Neural cell (in vitro differentiated cells): ENCODE data around the gene GSG1L2. TPM values are rescaled to one million over a fixed set of nuclear protein-coding genes. Genes with fewer than 3 reads are reported as not detected.

Experiments used
- H2AFZ ChIP-seq: fragments of 200-600, 300-800 bp; sonication (generic), shearing (Covaris generic); 2 replicates; pipeline ENCODE4 v1.6.0; 2014; ENCODE audit warnings: low read depth, mild to moderate bottlenecking, antibody characterized with exemption, low read length, moderate library complexity
- H3F3A ChIP-seq: fragments of 200-600 bp; shearing (Covaris generic); 2 replicates; pipeline ENCODE4 v1.6.1; 2016; ENCODE audit warnings: mild to moderate bottlenecking, moderate library complexity, mixed read lengths, antibody characterized with exemption, low read length; ENCODE audit not compliant: insufficient read depth, poor library complexity, severe bottlenecking
- H3K27ac ChIP-seq: fragments of 200-600, 300-800 bp; sonication (generic), shearing (Covaris generic); 2 replicates; pipeline ENCODE4 v1.5.1; 2014; ENCODE audit warnings: mild to moderate bottlenecking, low read length, moderate library complexity
- H3K27me3 ChIP-seq: fragments of 300-800, 200-600 bp; sonication (generic), shearing (Covaris generic); 2 replicates; pipeline ENCODE4 v1.6.0; 2014; ENCODE audit warnings: mild to moderate bottlenecking, low read depth, low read length, moderate library complexity; ENCODE audit not compliant: insufficient read depth
- H3K36me3 ChIP-seq: fragments of 300-800, 200-600 bp; sonication (generic), shearing (Covaris generic); 2 replicates; pipeline ENCODE4 v1.5.1; 2014; ENCODE audit warnings: mild to moderate bottlenecking, antibody characterized with exemption, low read length, moderate library complexity; ENCODE audit not compliant: insufficient read depth
- H3K4me2 ChIP-seq: fragments of 300-800, 200-600 bp; sonication (generic), shearing (Covaris generic); 2 replicates; pipeline ENCODE4 v1.6.0; 2014; ENCODE audit warnings: mild to moderate bottlenecking, low read length
- H3K4me3 ChIP-seq: fragments of 300-800, 200-600 bp; sonication (generic), shearing (Covaris generic); 2 replicates; pipeline ENCODE4 v1.5.1; 2014; ENCODE audit warnings: mild to moderate bottlenecking, low read length, moderate library complexity
- H3K79me2 ChIP-seq: fragments of 200-600 bp; shearing (Covaris generic); replicated peaks from 2 replicates; pipeline ENCODE4 v1.6.0; 2014; ENCODE audit warnings: mild to moderate bottlenecking, low read length, moderate library complexity; ENCODE audit not compliant: insufficient read depth
- H3K9ac ChIP-seq: fragments of 300-800, 200-600 bp; sonication (generic), shearing (Covaris generic); 2 replicates; pipeline ENCODE4 v1.6.1; 2016; ENCODE audit warnings: mild to moderate bottlenecking, low read length, mixed read lengths
- H3K9me2 ChIP-seq: fragments of 200-600 bp; shearing (Covaris generic); 2 replicates; pipeline ENCODE4 v1.6.1; 2016; ENCODE audit warnings: mild to moderate bottlenecking, low read length, mixed read lengths; ENCODE audit not compliant: insufficient read depth
- H3K9me3 ChIP-seq: fragments of 200-600, 300-800 bp; sonication (generic), shearing (Covaris generic); 2 replicates; pipeline ENCODE4 v1.6.1; 2016; ENCODE audit warnings: mild to moderate bottlenecking, mixed run types, low read length, moderate library complexity, mixed read lengths
- H4K20me1 ChIP-seq: fragments of 200-600 bp; shearing (Covaris generic); 2 replicates; pipeline ENCODE4 v1.6.1; 2016; ENCODE audit warnings: mild to moderate bottlenecking, mixed run types; ENCODE audit not compliant: insufficient read depth
- EP300 ChIP-seq: fragments of 450-650 bp; conservative IDR thresholded peaks from 2 replicates; pipeline ENCODE4 v1.6.1; 2014; ENCODE audit warnings: antibody characterized with exemption, mild to moderate bottlenecking, moderate library complexity; ENCODE audit not compliant: poor library complexity, severe bottlenecking
- EZH2 ChIP-seq: fragments of 200-600, 300-800 bp; shearing (Covaris generic), sonication (generic); IDR thresholded peaks from 2 replicates; pipeline ENCODE4 v1.6.1; 2014; ENCODE audit warnings: antibody characterized with exemption, low read length, borderline replicate concordance, mild to moderate bottlenecking; ENCODE audit not compliant: insufficient read depth, poor library complexity, severe bottlenecking
- MXI1 ChIP-seq: fragments of 450-650 bp; conservative IDR thresholded peaks from 2 replicates; pipeline ENCODE4 v1.6.1; 2014; ENCODE audit warnings: antibody characterized with exemption, mild to moderate bottlenecking; ENCODE audit not compliant: poor library complexity, severe bottlenecking
- POLR2AphosphoS5 ChIP-seq: IDR thresholded peaks from 2 replicates; pipeline ENCODE4 v1.6.1; 2012
- RAD21 ChIP-seq: fragments of 450-650 bp; conservative IDR thresholded peaks from 2 replicates; pipeline ENCODE4 v1.6.1; 2014; ENCODE audit warnings: antibody characterized with exemption, mild to moderate bottlenecking, moderate library complexity
- SMC3 ChIP-seq: fragments of 450-650 bp; conservative IDR thresholded peaks from 2 replicates; pipeline ENCODE4 v1.6.1; 2014; ENCODE audit warnings: antibody characterized with exemption, mild to moderate bottlenecking, moderate library complexity; ENCODE audit not compliant: poor library complexity
- TAF1 ChIP-seq: IDR thresholded peaks from 2 replicates; pipeline ENCODE4 v1.6.1; 2012; ENCODE audit warnings: low read depth
- polyA plus RNA-seq: library from polyadenylated mRNA; depleted of rRNA; stranded (reverse); fragments of >200 nt; gene quantifications from 2 replicates; pipeline ENCODE4 v1.2.3, GENCODE V29; 2014
- TF ChIP-seq, protein P1 (sequence below): fragments of 450-650 bp; IDR thresholded peaks from 2 replicates; pipeline ENCODE4 v1.5.1; 2014; ENCODE audit warnings: antibody characterized with exemption, mild to moderate bottlenecking, moderate library complexity; ENCODE audit not compliant: poor library complexity, severe bottlenecking
- TF ChIP-seq, protein P2 (sequence below): IDR thresholded peaks from 2 replicates; pipeline ENCODE4 v1.6.1; 2012; ENCODE audit warnings: borderline replicate concordance

Gene GSG1L2
- polyA plus RNA-seq, 1 donor from 2014 or later = not detected

DNA sequence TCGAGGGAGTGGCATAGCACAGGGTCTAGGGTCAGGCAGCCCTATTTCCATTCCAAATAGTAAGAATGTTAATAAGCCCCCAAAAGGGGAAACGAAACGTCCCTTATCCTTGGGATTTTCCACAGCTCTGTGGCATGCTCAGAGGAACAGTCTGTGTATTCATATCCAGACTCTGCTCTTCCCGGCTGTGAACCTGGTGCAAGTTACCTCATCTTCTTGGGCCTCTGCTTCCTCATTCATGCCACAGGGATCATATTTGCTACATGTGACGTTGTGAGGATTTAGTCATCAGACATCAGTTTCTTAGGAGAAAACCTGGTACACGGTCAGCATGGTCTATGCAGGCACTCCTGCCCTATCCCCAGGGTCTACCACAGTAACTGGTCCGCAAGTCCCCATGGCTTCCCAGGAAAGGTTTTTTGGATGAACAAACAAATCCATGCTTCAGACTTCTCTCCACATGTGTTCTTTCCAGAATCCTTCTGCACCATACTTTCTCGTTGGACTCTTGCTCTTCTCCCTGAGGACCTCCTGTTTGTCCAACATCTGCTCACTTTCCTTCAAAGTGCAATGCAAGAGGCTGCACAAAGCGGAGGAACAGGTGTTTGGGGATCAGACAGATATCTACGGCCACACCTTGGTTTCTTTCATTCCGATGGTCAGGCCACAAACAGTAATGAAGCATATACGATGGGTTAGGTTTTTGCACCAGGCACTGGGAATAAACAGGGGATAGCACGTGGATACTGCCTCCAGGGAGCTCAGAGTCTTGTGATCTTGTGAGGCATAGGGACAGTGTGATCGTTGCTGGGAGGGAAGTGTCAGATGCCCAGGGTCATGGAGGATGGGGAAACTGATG is 21.5 kb upstream of the GSG1L2 start:
- Histone ChIP-seq H2AFZ (no peak overlapping the region), H3K79me2 (no peaks in the 10 kb centered on the region), H3K36me3 (no peaks in the 10 kb centered on the region), H3K4me2 (no peak overlapping the region), H3K9me2 (no peaks in the 10 kb centered on the region), H3K9ac (no peak overlapping the region), H4K20me1 (no peaks in the 10 kb centered on the region), H3K27me3 (no peaks in the 10 kb centered on the region), H3F3A (no peaks in the 10 kb centered on the region), H3K27ac (no peak overlapping the region), H3K9me3 (no peaks in the 10 kb centered on the region), H3K4me3 (no peak overlapping the region)
- no peak for TF ChIP-seq MXI1
- no peak for TF ChIP-seq POLR2AphosphoS5
- TF ChIP-seq EP300 = no peak
- TF ChIP-seq RAD21 = no peak
- TF ChIP-seq EZH2 = no peak
- no peak for TF ChIP-seq TAF1
- TF ChIP-seq SMC3 = no peak
- TF ChIP-seq, protein P1, sequence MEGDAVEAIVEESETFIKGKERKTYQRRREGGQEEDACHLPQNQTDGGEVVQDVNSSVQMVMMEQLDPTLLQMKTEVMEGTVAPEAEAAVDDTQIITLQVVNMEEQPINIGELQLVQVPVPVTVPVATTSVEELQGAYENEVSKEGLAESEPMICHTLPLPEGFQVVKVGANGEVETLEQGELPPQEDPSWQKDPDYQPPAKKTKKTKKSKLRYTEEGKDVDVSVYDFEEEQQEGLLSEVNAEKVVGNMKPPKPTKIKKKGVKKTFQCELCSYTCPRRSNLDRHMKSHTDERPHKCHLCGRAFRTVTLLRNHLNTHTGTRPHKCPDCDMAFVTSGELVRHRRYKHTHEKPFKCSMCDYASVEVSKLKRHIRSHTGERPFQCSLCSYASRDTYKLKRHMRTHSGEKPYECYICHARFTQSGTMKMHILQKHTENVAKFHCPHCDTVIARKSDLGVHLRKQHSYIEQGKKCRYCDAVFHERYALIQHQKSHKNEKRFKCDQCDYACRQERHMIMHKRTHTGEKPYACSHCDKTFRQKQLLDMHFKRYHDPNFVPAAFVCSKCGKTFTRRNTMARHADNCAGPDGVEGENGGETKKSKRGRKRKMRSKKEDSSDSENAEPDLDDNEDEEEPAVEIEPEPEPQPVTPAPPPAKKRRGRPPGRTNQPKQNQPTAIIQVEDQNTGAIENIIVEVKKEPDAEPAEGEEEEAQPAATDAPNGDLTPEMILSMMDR = no peak
- TF ChIP-seq, protein P2, sequence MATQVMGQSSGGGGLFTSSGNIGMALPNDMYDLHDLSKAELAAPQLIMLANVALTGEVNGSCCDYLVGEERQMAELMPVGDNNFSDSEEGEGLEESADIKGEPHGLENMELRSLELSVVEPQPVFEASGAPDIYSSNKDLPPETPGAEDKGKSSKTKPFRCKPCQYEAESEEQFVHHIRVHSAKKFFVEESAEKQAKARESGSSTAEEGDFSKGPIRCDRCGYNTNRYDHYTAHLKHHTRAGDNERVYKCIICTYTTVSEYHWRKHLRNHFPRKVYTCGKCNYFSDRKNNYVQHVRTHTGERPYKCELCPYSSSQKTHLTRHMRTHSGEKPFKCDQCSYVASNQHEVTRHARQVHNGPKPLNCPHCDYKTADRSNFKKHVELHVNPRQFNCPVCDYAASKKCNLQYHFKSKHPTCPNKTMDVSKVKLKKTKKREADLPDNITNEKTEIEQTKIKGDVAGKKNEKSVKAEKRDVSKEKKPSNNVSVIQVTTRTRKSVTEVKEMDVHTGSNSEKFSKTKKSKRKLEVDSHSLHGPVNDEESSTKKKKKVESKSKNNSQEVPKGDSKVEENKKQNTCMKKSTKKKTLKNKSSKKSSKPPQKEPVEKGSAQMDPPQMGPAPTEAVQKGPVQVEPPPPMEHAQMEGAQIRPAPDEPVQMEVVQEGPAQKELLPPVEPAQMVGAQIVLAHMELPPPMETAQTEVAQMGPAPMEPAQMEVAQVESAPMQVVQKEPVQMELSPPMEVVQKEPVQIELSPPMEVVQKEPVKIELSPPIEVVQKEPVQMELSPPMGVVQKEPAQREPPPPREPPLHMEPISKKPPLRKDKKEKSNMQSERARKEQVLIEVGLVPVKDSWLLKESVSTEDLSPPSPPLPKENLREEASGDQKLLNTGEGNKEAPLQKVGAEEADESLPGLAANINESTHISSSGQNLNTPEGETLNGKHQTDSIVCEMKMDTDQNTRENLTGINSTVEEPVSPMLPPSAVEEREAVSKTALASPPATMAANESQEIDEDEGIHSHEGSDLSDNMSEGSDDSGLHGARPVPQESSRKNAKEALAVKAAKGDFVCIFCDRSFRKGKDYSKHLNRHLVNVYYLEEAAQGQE = no peak

DNA sequence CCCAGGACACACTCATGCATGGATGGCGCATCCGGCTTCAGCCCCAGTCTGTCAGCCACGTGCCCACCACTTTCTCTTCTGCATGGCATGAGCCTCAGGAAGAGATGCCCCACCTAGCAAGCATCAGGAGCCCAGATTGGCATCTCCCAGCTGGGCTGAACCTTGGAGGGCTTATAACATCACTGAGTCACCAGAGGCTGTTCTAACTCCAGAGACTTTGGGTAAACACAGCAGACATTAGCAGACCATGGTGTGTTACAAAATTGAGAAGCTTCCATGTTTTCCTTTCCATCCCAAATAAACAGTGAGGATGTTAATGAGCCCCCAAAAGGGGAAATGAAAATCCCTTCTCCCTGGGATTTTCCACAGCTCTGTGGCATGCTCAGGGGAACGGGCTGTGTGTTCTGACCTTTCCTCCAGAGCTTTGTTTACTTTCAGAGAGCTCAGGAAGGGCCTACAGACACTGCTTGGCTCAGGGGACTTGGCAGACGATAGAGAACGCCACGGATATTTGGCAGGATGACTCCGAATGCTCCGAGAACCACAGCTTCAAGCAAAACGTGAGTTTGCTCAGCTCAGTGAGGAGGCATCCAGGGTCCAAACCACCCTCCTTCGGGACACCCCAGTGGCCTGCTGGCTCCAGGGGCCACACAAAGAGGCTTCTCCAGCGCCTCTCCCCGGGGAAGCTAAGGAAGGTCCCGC is 20.3 kb upstream of the GSG1L2 start:
- no peak overlapping the region for H3K27ac ChIP-seq
- no peak overlapping the region for H3K4me2 ChIP-seq
- H3F3A ChIP-seq = no peaks in the 10 kb centered on the region
- no peak overlapping the region for H3K4me3 ChIP-seq
- no peak for TF ChIP-seq SMC3
- TF ChIP-seq, protein P1 = no peak
- TF ChIP-seq EZH2 = no peak
- TF ChIP-seq POLR2AphosphoS5 = no peak
- no peak for TF ChIP-seq TAF1
- TF ChIP-seq MXI1 = no peak
- no peak for TF ChIP-seq RAD21
- TF ChIP-seq, protein P2 = no peak
- TF ChIP-seq EP300 = no peak
- H3K36me3 ChIP-seq = no peaks in the 10 kb centered on the region
- H4K20me1 ChIP-seq = no peaks in the 10 kb centered on the region
- no peaks in the 10 kb centered on the region for H3K79me2 ChIP-seq
- no peaks in the 10 kb centered on the region for H3K9me2 ChIP-seq
- no peak overlapping the region for H2AFZ ChIP-seq
- no peaks in the 10 kb centered on the region for H3K27me3 ChIP-seq
- H3K9ac ChIP-seq = no peak overlapping the region
- no peaks in the 10 kb centered on the region for H3K9me3 ChIP-seq
